ENCODE results near the gene ARFIP2.

The ARFIP2 gene

DNA sequence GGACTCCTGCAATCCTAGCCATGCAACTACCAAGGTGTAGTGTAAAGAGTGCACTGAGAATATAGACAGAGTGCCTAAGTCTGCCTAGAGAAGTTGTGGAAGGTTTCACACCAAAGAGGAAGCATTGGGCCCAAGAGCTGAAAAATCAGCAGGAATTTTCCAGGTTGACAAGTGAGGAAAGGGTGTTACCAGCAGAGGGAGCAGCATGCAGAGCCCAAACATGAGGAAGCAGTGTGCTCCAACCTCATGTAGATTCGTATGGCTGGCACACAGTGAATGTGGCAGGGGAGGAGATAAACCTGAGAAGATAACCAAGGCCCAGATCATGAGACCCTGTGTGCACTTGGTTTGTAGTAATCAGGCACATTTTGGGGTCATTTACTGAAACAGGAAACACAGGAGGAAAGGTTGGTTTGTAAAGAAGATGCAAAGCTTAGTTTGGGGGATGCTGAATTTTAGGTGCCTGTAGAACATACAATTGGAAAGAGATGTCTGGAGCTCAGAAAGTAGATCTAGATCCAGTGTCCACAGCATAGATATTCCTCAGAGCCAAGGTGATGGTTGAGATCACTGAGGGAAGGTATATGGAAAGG is 42.1 kb downstream of the ARFIP2 start:
- peak; percentile 63 for DNase-seq

DNA sequence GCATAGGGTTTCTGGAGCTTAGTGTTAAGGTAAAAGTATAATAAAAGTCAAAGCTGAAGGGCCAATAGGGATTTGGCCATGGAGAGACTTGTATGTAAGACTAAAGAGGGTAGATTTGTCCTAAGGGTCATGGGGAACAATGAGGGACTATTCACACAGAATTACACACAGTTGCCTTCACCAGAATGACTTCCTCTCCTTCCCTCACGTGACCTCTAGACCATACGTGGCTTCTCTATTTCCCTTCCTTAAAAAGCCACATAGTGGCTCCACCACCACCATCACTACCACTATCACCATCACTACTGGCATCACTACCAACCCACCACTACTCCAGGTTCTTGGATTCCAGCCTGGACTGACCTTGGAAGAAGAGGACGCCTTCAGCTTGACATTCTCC is 43.1 kb downstream of the ARFIP2 start:
- no peak for DNase-seq

DNA sequence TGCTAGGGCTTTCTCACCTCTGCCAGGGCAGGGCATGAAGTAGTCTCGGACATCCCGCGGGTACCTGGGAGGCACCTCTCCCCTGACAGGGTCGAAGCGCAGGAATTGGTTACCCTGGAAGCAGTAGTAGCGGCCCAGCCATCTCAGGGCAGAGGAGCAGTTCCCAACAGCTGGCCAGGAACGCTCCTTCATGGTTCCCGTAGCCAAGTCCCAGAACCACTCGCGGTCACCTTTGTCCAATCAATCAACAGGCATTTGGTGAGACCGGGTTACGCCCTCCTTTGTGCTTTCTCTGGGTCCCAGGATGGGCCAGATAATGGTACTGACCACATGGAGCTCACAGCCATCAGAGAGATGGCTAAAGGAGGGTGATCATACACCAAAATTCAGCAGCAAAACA is 43.7 kb downstream of the ARFIP2 start:
- DNase-seq: no peak

- DNase-seq: peak; percentile 49
Measured at GRCh38 chr11:6433998-6434660, 47.0 kb downstream of the ARFIP2 start.

- DNase-seq: no peak
Measured at GRCh38 chr11:6431861-6432260, 49.3 kb downstream of the ARFIP2 start.

- DNase-seq: no peak
Measured at GRCh38 chr11:6427516-6427915, 53.6 kb downstream of the ARFIP2 start.

Measured in NCI-H146 (cell line).